Loucy (cell line): Measurements from ENCODE around the gene ASB13.

Experiments
- CTCF ChIP-seq: fragments of 200-600 bp; sonication (generic); conservative IDR thresholded peaks from 2 replicates; pipeline ENCODE4 v1.5.1; 2014; ENCODE audit warnings: mild to moderate bottlenecking, antibody characterized with exemption, low read length
- EZH2phosphoT487 ChIP-seq: fragments of 200-600 bp; IDR thresholded peaks from 2 replicates; pipeline ENCODE4 v1.6.1; 2018; ENCODE audit warnings: antibody characterized with exemption, mild to moderate bottlenecking, moderate library complexity, borderline replicate concordance

GRCh38 chr10:5616046-5616445 is 50.3 kb downstream of the ASB13 start:
- TF ChIP-seq EZH2phosphoT487 (no peak), CTCF (no peak)
